ENCODE data around the gene MAP3K9. TPM values are rescaled to one million over a fixed set of nuclear protein-coding genes. Genes with fewer than 3 reads are reported as not detected.

MAP3K9 gene
- total RNA-seq, 1 donor from 2014 or later, result 9.4 TPM

DNA sequence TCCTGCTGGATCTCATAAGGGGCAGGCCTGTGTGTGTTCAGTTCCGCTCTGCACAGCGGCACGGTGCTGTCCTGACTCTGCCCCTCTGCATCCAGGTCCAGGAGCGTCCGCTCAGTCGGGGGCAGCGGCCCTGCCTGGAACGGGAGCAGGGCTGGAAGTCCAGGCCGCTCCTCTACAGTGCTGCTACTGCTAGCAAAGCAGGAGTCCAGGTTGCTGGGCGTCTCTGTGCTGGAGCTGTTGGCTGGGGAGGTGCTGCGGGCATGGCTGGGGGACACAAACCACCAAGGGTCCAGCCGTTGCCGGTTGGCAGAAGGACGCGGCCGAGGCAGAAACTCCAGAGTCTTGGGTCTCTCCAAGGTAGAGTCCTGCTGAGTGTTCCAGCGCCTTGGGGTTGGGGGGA, 78.9 kb downstream of the MAP3K9 start:
- ATAC-seq, result no peak
- no peaks in the 10 kb centered on the region for H3K9me3 ChIP-seq
- no peak for DNase-seq
- H3K27me3 ChIP-seq (ENCODE audit: low read depth), result no peaks in the 10 kb centered on the region
- H3K36me3 ChIP-seq, result peaks cover 21% of the 10 kb centered on the region
- no peaks in the 10 kb centered on the region for H3K4me1 ChIP-seq
- intact Hi-C loops (cut with DNase I), result no loop called here
- no peak overlapping the region for H3K4me3 ChIP-seq
- no peak overlapping the region for H3K27ac ChIP-seq
- TF ChIP-seq, protein P1, sequence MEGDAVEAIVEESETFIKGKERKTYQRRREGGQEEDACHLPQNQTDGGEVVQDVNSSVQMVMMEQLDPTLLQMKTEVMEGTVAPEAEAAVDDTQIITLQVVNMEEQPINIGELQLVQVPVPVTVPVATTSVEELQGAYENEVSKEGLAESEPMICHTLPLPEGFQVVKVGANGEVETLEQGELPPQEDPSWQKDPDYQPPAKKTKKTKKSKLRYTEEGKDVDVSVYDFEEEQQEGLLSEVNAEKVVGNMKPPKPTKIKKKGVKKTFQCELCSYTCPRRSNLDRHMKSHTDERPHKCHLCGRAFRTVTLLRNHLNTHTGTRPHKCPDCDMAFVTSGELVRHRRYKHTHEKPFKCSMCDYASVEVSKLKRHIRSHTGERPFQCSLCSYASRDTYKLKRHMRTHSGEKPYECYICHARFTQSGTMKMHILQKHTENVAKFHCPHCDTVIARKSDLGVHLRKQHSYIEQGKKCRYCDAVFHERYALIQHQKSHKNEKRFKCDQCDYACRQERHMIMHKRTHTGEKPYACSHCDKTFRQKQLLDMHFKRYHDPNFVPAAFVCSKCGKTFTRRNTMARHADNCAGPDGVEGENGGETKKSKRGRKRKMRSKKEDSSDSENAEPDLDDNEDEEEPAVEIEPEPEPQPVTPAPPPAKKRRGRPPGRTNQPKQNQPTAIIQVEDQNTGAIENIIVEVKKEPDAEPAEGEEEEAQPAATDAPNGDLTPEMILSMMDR (IDR thresholded peaks at IDR 0.05), result no peak

DNA sequence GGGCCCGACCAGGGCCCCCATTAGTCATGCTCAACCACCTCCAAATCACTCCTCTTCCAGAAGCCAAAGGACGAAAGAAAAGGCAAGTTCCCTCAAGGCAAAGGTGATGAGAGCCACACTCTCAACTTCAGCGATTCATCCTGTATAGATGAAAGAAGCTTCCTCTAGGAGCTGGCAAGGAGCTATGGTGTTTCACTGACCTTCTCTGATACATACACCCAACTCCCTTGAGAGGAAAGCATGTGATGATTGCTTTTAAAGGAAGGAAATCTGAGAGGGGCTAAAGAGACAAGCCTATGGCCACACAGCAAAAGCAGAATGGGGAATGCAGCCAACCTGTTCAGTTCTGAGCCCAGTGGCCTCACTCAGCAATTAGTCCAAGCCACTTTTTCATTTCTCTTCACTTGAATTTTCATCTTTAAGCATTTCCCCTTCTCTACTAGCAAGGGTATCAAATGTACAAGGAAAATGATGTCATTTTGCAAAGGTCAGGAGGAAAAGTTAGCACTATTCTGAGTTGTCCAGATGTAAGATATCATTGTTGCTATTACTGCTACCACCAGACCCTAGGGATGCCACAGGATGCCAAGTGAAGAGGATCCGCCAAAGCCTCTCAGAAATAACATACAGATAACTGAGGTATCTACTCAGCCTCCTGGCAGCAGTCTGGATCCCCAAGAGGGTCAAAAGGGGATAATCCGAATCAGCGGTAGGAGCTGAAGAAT, 82.5 kb downstream of the MAP3K9 start:
- H3K4me3 ChIP-seq, result no peak overlapping the region
- H3K9me3 ChIP-seq, result no peaks in the 10 kb centered on the region
- peaks cover 6% of the 10 kb centered on the region for H3K36me3 ChIP-seq
- DNase-seq (no peak), ATAC-seq (no peak)
- intact Hi-C loops (cut with DNase I), result no loop called here
- TF ChIP-seq, protein P1 (IDR thresholded peaks at IDR 0.05), result no peak
- no peaks in the 10 kb centered on the region for H3K27me3 ChIP-seq (ENCODE audit: low read depth)
- H3K4me1 ChIP-seq, result no peaks in the 10 kb centered on the region
- no peak overlapping the region for H3K27ac ChIP-seq

DNA sequence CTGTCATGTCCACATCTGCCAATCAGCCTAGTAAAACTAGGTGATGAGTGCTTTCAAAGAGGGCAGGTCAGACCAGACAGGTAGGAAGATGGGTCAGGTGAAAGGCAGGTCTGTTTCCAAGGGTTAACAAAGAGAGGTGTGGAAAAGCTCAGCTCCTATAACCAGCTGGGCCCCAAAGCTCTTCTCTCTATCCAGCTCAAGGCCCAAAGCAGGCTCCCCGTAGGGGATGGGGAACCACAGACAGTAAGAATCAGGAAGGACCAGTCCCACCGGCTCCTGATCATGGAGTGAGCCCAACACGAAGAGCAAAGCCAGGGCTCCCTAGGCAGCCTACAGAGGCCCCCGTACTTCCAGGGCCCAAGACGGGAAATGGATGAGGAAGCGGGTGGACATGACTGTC, 84.4 kb downstream of the MAP3K9 start:
- H3K36me3 ChIP-seq, result no peaks in the 10 kb centered on the region
- ATAC-seq (no peak), DNase-seq (no peak)
- no peak overlapping the region for H3K4me3 ChIP-seq
- intact Hi-C loops (cut with DNase I), result no loop called here
- no peaks in the 10 kb centered on the region for H3K27me3 ChIP-seq (ENCODE audit: low read depth)
- no peaks in the 10 kb centered on the region for H3K4me1 ChIP-seq
- no peak overlapping the region for H3K27ac ChIP-seq
- H3K9me3 ChIP-seq, result no peaks in the 10 kb centered on the region
- TF ChIP-seq, protein P1 (IDR thresholded peaks at IDR 0.05), result no peak

DNA sequence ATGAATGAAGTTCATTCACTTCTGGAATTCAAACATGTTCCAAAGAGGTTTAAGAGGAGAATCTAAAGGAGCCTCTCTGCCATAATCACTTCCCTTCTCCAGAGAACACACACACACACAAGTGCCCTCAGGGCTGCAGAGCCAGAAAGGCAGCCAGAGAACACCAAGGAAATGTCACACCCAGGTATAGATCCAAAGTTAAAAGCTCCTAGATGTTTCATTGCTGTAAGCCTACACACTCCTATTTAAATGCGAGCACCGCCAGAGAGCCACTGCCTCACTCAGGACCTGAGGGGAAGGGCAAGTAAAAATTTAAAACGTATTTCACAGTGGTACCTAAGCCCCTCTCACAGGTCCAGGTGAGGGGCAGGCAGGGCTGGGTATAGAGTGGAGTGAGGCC, 85.2 kb downstream of the MAP3K9 start:
- intact Hi-C loops (cut with DNase I), result no loop called here
- Histone ChIP-seq H3K27me3 (ENCODE audit: low read depth) (no peaks in the 10 kb centered on the region), H3K4me1 (no peaks in the 10 kb centered on the region), H3K27ac (no peak overlapping the region), H3K36me3 (no peaks in the 10 kb centered on the region), H3K4me3 (no peak overlapping the region), H3K9me3 (no peaks in the 10 kb centered on the region)
- no peak for DNase-seq
- peak; percentile 50 to 51 for ATAC-seq
- TF ChIP-seq, protein P1 (IDR thresholded peaks at IDR 0.05), result no peak

DNA sequence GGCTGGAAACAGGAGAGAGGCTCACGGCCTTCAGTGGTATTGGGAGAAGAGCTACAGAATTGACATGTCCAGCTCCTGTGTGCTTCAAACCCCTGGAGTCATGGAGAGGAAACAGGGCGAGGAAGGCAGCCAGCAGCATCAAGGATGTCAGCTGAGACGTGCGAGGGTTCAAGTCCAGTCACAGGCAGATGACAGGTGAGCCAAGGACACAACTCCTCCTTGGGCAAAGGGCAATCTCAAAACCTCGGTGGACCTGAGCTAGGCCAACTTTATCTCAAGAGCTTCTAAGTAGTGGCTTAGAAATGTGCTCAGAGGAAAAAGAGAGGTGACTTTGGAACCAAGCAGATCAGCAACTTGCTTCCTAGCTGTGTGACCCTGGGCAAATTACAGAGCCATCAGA, 86.0 kb downstream of the MAP3K9 start:
- Histone ChIP-seq H3K27me3 (ENCODE audit: low read depth) (no peaks in the 10 kb centered on the region), H3K4me3 (no peak overlapping the region), H3K27ac (no peak overlapping the region), H3K4me1 (no peaks in the 10 kb centered on the region), H3K36me3 (no peaks in the 10 kb centered on the region), H3K9me3 (no peaks in the 10 kb centered on the region)
- no peak for ATAC-seq
- TF ChIP-seq, protein P1 (IDR thresholded peaks at IDR 0.05), result no peak
- intact Hi-C loops (cut with DNase I), result no loop called here
- no peak for DNase-seq

All from lower lobe of right lung (tissue), 2 donors.